HG03039 (cell line): ENCODE measurements around the gene PPP2R2C.

Experiments
- ATAC-seq: cut with Tn5 transposase; IDR thresholded peaks from one replicate; pipeline ENCODE4 v1.9.1; 2021; ENCODE audit warnings: mild to moderate bottlenecking, moderate library complexity; ENCODE audit not compliant: unreplicated experiment

The PPP2R2C gene

GRCh38 chr4:6292376-6293096, 179.9 kb downstream of the PPP2R2C start:
- no peak for ATAC-seq

- no peak for ATAC-seq
These were observed 180.6 kb downstream of the PPP2R2C start for GRCh38 chr4:6291784-6292297.

GRCh38 chr4:6290769-6291547, 181.5 kb downstream of the PPP2R2C start:
- no peak for ATAC-seq

- ATAC-seq, result no peak
These were observed 182.2 kb downstream of the PPP2R2C start for GRCh38 chr4:6290256-6290655.

- no peak for ATAC-seq
These were observed 183.5 kb downstream of the PPP2R2C start for GRCh38 chr4:6288871-6289270.

- ATAC-seq, result no peak
These were observed 184.1 kb downstream of the PPP2R2C start for GRCh38 chr4:6288342-6288741.

- no peak for ATAC-seq
These were observed 185.2 kb downstream of the PPP2R2C start for GRCh38 chr4:6287017-6287788.

- no peak for ATAC-seq
These were observed 189.1 kb downstream of the PPP2R2C start for GRCh38 chr4:6283282-6283681.

- no peak for ATAC-seq
These were observed 190.1 kb downstream of the PPP2R2C start for GRCh38 chr4:6282314-6282771.

GRCh38 chr4:6281436-6282313, 190.7 kb downstream of the PPP2R2C start:
- no peak for ATAC-seq

GRCh38 chr4:6280365-6280996, 191.9 kb downstream of the PPP2R2C start:
- no peak for ATAC-seq

GRCh38 chr4:6279582-6280289, 192.7 kb downstream of the PPP2R2C start:
- ATAC-seq, result no peak

GRCh38 chr4:6278801-6279197, 193.6 kb downstream of the PPP2R2C start:
- ATAC-seq, result peak; percentile 87

GRCh38 chr4:6277935-6278800, 194.2 kb downstream of the PPP2R2C start:
- ATAC-seq, result no peak

GRCh38 chr4:6277139-6277802, 195.1 kb downstream of the PPP2R2C start:
- no peak for ATAC-seq

GRCh38 chr4:6275898-6276806, 196.3 kb downstream of the PPP2R2C start:
- no peak for ATAC-seq

GRCh38 chr4:6275351-6275750, 197.1 kb downstream of the PPP2R2C start:
- no peak for ATAC-seq
